Neural progenitor cell (in vitro differentiated cells): ENCODE data around the gene SAA4. TPM values are rescaled to one million over a fixed set of nuclear protein-coding genes. Genes with fewer than 3 reads are reported as not detected.

Experiments
- DNase-seq: peaks from one replicate; pipeline ENCODE4 v3.0.0-alpha.2; 2016; ENCODE audit warnings: low spot score
- H2AFZ ChIP-seq: fragments of 200-600 bp; sonication (generic); replicated peaks from 2 replicates; pipeline ENCODE4 v1.6.1; 2016; ENCODE audit warnings: antibody characterized with exemption
- H3F3A ChIP-seq: fragments of 200-600 bp; sonication (generic); 2 replicates; pipeline ENCODE4 v1.6.1; 2016; ENCODE audit warnings: antibody characterized with exemption, low read depth
- H3K27ac ChIP-seq: fragments of 200-600 bp; sonication (generic); 2 replicates; pipeline ENCODE4 v1.5.1; 2016; ENCODE audit warnings: mild to moderate bottlenecking
- H3K27me3 ChIP-seq: fragments of 200-600 bp; sonication (generic); 2 replicates; pipeline ENCODE4 v1.6.1; 2016; ENCODE audit warnings: mild to moderate bottlenecking, moderate library complexity
- H3K36me3 ChIP-seq: fragments of 200-600 bp; sonication (generic); 2 replicates; pipeline ENCODE4 v1.5.1; 2016
- H3K4me1 ChIP-seq: fragments of 200-600 bp; sonication (generic); 2 replicates; pipeline ENCODE4 v1.6.1; 2016; ENCODE audit warnings: mixed run types
- H3K4me2 ChIP-seq: fragments of 200-600 bp; sonication (generic); 2 replicates; pipeline ENCODE4 v1.6.1; 2016
- H3K4me3 ChIP-seq: fragments of 200-600 bp; sonication (generic); 2 replicates; pipeline ENCODE4 v1.5.1; 2016
- H3K79me2 ChIP-seq: fragments of 200-600 bp; sonication (generic); 2 replicates; pipeline ENCODE4 v1.6.1; 2016; ENCODE audit warnings: low read depth
- H3K9ac ChIP-seq: fragments of 200-600 bp; sonication (generic); 2 replicates; pipeline ENCODE4 v1.6.1; 2016
- H3K9me3 ChIP-seq: fragments of 200-600 bp; sonication (generic); 2 replicates; pipeline ENCODE4 v1.5.1; 2016; ENCODE audit warnings: low read depth
- H4K20me1 ChIP-seq: fragments of 200-600 bp; sonication (generic); 2 replicates; pipeline ENCODE4 v1.6.1; 2016; ENCODE audit warnings: low read depth
- H3K27ac Mint-ChIP-seq: 3 replicates; pipeline ENCODE4 v1.8.0; 2021; ENCODE audit warnings: mixed read lengths
- H3K27me3 Mint-ChIP-seq: 2 replicates; pipeline ENCODE4 v1.8.0; 2022; ENCODE audit warnings: low read depth, mild to moderate bottlenecking, inconsistent platforms, moderate library complexity, mixed read lengths; ENCODE audit not compliant: insufficient read depth
- H3K36me3 Mint-ChIP-seq: 3 replicates; pipeline ENCODE4 v1.8.0; 2021; ENCODE audit warnings: mixed read lengths
- H3K4me1 Mint-ChIP-seq: 3 replicates; pipeline ENCODE4 v1.8.0; 2021; ENCODE audit warnings: mixed read lengths
- H3K4me3 Mint-ChIP-seq: 3 replicates; pipeline ENCODE4 v1.8.0; 2021; ENCODE audit warnings: mild to moderate bottlenecking, moderate library complexity, mixed read lengths
- H3K9me3 Mint-ChIP-seq: 3 replicates; pipeline ENCODE4 v1.8.0; 2020; ENCODE audit warnings: mixed read lengths
- CTCF ChIP-seq: fragments of 200-600 bp; sonication (generic); IDR thresholded peaks from 2 replicates; pipeline ENCODE4 v1.5.1; 2017; ENCODE audit warnings: antibody characterized with exemption, mild to moderate bottlenecking
- EZH2 ChIP-seq: fragments of 200-600 bp; sonication (generic); IDR thresholded peaks from 2 replicates; pipeline ENCODE4 v1.6.1; 2017; ENCODE audit warnings: antibody characterized with exemption, mild to moderate bottlenecking, moderate library complexity
- EZH2phosphoT487 ChIP-seq: fragments of 200-600 bp; sonication (generic); IDR thresholded peaks from 2 replicates; pipeline ENCODE4 v1.6.1; 2017; ENCODE audit warnings: antibody characterized with exemption
- total RNA-seq: library from RNA; depleted of rRNA; stranded (reverse); fragments of >200 nt; gene quantifications from 2 replicates; pipeline ENCODE4 v1.2.3, GENCODE V29; 2015; ENCODE audit warnings: low replicate concordance

SAA4 gene
- total RNA-seq, 1 donor from 2014 or later = not detected

GRCh38 chr11:18259259-18259658 is 22.7 kb upstream of the SAA4 start:
- Histone ChIP-seq H2AFZ (no peak overlapping the region), H4K20me1 (no peaks in the 10 kb centered on the region), H3K27ac (no peak overlapping the region), H3F3A (no peaks in the 10 kb centered on the region), H3K27me3 (no peaks in the 10 kb centered on the region), H3K79me2 (no peaks in the 10 kb centered on the region), H3K9me3 (no peaks in the 10 kb centered on the region), H3K4me1 (no peaks in the 10 kb centered on the region), H3K9ac (no peak overlapping the region), H3K4me3 (no peak overlapping the region), H3K4me2 (no peak overlapping the region), H3K36me3 (no peaks in the 10 kb centered on the region)
- no peaks in the 10 kb centered on the region for H3K4me1 Mint-ChIP-seq
- H3K4me3 Mint-ChIP-seq = no peak overlapping the region
- no peaks in the 10 kb centered on the region for H3K36me3 Mint-ChIP-seq
- peaks cover 2% of the 10 kb centered on the region for H3K27me3 Mint-ChIP-seq
- H3K9me3 Mint-ChIP-seq = no peaks in the 10 kb centered on the region
- no peak overlapping the region for H3K27ac Mint-ChIP-seq
- TF ChIP-seq EZH2 (no peak), EZH2phosphoT487 (no peak), CTCF (no peak)
- no peak for DNase-seq

DNA sequence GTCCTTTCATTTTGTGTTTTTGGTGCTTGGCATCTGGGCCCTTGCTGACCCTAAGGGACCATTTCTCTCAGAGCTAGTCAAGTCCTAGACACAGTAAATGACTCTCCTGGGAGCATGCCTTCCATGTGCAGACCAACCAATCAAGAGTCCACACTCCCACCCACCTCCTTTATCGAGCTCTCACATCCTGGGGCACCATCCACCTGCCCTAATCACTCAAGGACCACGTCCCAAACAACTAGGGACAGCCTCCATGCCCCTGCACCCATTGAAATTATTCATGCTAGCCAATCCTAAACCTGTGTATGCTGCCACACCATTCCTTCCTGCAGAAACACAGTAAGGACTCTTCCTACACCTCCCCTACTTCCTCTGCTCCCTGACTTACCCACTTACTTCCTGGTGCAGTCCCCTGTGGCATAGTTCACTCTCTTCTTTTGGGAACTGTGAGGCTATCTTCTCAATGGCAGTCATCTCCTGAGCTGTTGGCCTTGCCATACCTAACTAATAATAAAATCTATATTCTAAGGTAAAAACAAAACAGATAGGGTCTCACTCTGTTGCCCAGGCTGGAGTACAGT is 18.3 kb upstream of the SAA4 start:
- no peaks in the 10 kb centered on the region for H3K36me3 Mint-ChIP-seq
- TF ChIP-seq EZH2phosphoT487 (no peak), EZH2 (no peak), CTCF (no peak)
- Histone ChIP-seq H3K4me2 (no peak overlapping the region), H3F3A (no peaks in the 10 kb centered on the region), H3K9ac (no peak overlapping the region), H3K9me3 (no peaks in the 10 kb centered on the region), H3K4me1 (no peaks in the 10 kb centered on the region), H3K36me3 (no peaks in the 10 kb centered on the region), H3K27me3 (no peaks in the 10 kb centered on the region), H3K4me3 (no peak overlapping the region), H2AFZ (no peak overlapping the region), H3K27ac (no peak overlapping the region), H3K79me2 (no peaks in the 10 kb centered on the region), H4K20me1 (no peaks in the 10 kb centered on the region)
- H3K27me3 Mint-ChIP-seq = peaks cover 7% of the 10 kb centered on the region
- no peak overlapping the region for H3K4me3 Mint-ChIP-seq
- H3K9me3 Mint-ChIP-seq = no peaks in the 10 kb centered on the region
- no peak overlapping the region for H3K27ac Mint-ChIP-seq
- no peak for DNase-seq
- H3K4me1 Mint-ChIP-seq = no peaks in the 10 kb centered on the region

GRCh38 chr11:18253778-18254338 is 17.3 kb upstream of the SAA4 start:
- no peak overlapping the region for H3K4me3 ChIP-seq
- H3K27ac Mint-ChIP-seq = no peak overlapping the region
- H3K9me3 Mint-ChIP-seq = no peaks in the 10 kb centered on the region
- H4K20me1 ChIP-seq = no peaks in the 10 kb centered on the region
- H3K27ac ChIP-seq = no peak overlapping the region
- no peak overlapping the region for H3K4me2 ChIP-seq
- no peak overlapping the region for H3K4me3 Mint-ChIP-seq
- no peak for DNase-seq
- H3K27me3 Mint-ChIP-seq = peaks cover 7% of the 10 kb centered on the region
- H3K36me3 Mint-ChIP-seq = no peaks in the 10 kb centered on the region
- TF ChIP-seq CTCF (no peak), EZH2phosphoT487 (no peak), EZH2 (no peak)
- H3K9me3 ChIP-seq = no peaks in the 10 kb centered on the region
- H3K79me2 ChIP-seq = no peaks in the 10 kb centered on the region
- no peaks in the 10 kb centered on the region for H3K4me1 Mint-ChIP-seq
- H3K4me1 ChIP-seq = no peaks in the 10 kb centered on the region
- H3K36me3 ChIP-seq = no peaks in the 10 kb centered on the region
- H3F3A ChIP-seq = no peaks in the 10 kb centered on the region
- H3K9ac ChIP-seq = no peak overlapping the region
- no peaks in the 10 kb centered on the region for H3K27me3 ChIP-seq
- H2AFZ ChIP-seq = no peak overlapping the region
